ENCODE data around the gene FGR.

- TF ChIP-seq CTCF (IDR thresholded peaks at IDR 0.05; ENCODE audit: insufficient read depth, low read depth, low read length) = no peak
- no peak for TF ChIP-seq EZH2 (IDR thresholded peaks at IDR 0.05; ENCODE audit: insufficient read depth, low read length)
Measured at GRCh38 chr1:27598295-27598687, 36.7 kb downstream of the FGR start.

Measured in astrocyte (in vitro differentiated cells and primary cell).